A549 treated with CORT108297 at 1 μM for 4 hours (cell line): Measurements from ENCODE around the gene CYSTM1. TPM values are rescaled to one million over a fixed set of nuclear protein-coding genes. Genes with fewer than 3 reads are reported as not detected.

Experiments
- total RNA-seq: library from RNA; stranded (reverse); fragments of 200-300 nt; extraction: Qiagen RNA extraction; gene quantifications from 5 replicates; pipeline ENCODE4 v1.2.3, GENCODE V29; 2022

The CYSTM1 gene
- 152 to 224 TPM (median 170 TPM) in 5 replicates for total RNA-seq

GRCh38 chr5:140174465-140175366 is at the start of gene CYSTM1:
TSS of gene CYSTM1 (plus strand) at chr5:140175188. CDS start at chr5:140194466, 19,278 bp downstream.

GRCh38 chr5:140125637-140126036 is 49.4 kb upstream of the CYSTM1 start, which contains the start of gene IGIP:
TSS of gene IGIP (plus strand) at chr5:140125937. CDS start at chr5:140128477, 2,540 bp downstream.

Other genes with a start within 250 kb of the CYSTM1 start
- 1.7 to 2.4 TPM (median 2.1 TPM) in 5 replicates for gene NRG2, start 131.9 kb upstream of the CYSTM1 start, total RNA-seq
- 4.9 to 6.3 TPM (median 5.7 TPM) in 5 replicates for gene PURA, start 61.1 kb upstream of the CYSTM1 start, total RNA-seq
- 0.80 to 1.1 TPM (median 0.91 TPM) in 5 replicates for gene IGIP, start 49.3 kb upstream of the CYSTM1 start, total RNA-seq
- gene PFDN1, start 127.9 kb downstream of the CYSTM1 start, total RNA-seq = 90.5 to 145 TPM (median 92.8 TPM) in 5 replicates
- 5.8 to 8.9 TPM (median 6.3 TPM) in 5 replicates for gene HBEGF, start 171.4 kb downstream of the CYSTM1 start, total RNA-seq
- 0.05 TPM in 1 of 5 replicates, not detected in the others for gene SLC4A9, start 185.0 kb downstream of the CYSTM1 start, total RNA-seq
- gene ANKHD1, start 226.6 kb downstream of the CYSTM1 start, total RNA-seq = 43.6 to 55.0 TPM (median 52.7 TPM) in 5 replicates